ENCODE results near the gene WWOX. TPM values are rescaled to one million over a fixed set of nuclear protein-coding genes. Genes with fewer than 3 reads are reported as not detected.

The WWOX gene
- total RNA-seq, 1 donor from 2014 or later, result 34.9 TPM

DNA sequence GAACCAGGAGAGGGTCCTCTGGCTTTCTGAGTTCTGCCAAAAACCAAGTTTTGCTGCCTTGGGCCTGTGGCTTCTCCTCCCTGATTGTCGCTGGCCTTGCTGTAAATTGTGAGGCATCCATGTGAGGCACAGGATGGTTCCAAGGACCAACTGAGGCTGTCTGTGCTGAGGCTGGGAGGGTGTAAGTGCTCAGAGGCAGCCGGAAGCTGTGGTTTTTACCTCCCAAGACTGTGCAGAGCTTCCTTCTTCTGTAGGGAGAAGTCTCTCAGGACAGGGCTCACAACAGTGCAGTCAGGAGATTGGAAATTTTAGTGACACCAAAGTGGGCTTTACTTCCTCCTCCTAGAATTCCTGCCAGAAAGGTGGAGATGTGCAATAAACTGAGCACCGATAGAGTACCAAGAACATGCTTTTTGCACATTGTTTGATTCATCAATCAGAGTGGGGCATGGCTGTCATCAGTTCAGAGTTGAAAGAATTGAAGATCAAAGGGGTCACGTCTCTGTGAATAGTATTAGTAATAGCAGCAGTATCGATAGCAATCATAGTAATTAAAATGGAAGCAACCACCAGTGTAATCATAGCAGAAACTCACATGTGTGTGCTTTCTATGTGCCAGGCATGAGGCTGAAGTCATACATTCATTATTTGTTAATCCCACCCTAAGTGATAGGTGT, 467.1 kb downstream of the WWOX start:
- TF ChIP-seq CTCF (IDR thresholded peaks at IDR 0.05; ENCODE audit: insufficient read depth, low read length, poor library complexity, severe bottlenecking), result no peak
- no peak for DNase-seq (ENCODE audit: low read depth)
- H3K27me3 ChIP-seq (ENCODE audit: control insufficient read depth, insufficient read depth, low read length), result no peaks in the 10 kb centered on the region
- no peak overlapping the region for H3K4me3 ChIP-seq (ENCODE audit: low read depth, low read length)
- no peaks in the 10 kb centered on the region for H3K36me3 ChIP-seq (ENCODE audit: control insufficient read depth, insufficient read depth, low read length)

DNA sequence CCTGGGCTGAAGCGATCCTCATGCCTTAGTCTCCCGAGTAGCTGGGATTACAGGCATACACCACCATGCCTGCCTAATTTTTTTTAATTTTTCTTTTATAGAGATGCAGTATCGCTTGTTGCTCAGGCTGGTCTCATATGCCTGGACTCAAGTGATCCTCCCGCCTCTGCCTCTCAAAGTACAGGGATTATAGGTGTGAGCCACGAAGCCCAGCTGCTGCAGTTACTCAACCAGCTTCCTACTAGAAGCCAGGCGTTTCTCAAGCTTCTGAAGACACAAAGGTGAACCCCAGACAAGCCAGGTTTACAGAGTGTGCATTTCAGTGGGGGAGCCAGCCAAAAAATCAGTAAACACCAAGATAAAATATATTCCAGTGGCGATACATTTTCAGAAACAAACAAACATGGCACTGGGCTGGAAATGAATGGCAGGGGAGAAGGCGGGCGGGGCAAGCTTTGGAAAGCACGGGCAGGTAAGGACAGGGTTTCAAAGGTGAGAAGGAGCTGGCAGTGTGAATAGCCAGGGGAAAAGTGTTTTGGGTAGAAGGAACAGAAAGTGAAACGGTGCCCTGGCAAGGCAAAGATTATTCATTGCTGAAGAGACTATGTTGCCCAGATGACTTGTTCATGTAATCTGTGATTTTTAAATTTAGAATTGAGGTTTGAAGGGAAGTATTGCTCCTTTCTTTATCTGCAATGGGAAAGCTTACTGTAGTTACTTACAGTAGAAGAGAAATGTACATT, 471.1 kb downstream of the WWOX start:
- no peak overlapping the region for H3K4me3 ChIP-seq (ENCODE audit: low read depth, low read length)
- no peak for TF ChIP-seq CTCF (IDR thresholded peaks at IDR 0.05; ENCODE audit: insufficient read depth, low read length, poor library complexity, severe bottlenecking)
- no peak for DNase-seq (ENCODE audit: low read depth)
- H3K36me3 ChIP-seq (ENCODE audit: control insufficient read depth, insufficient read depth, low read length), result no peaks in the 10 kb centered on the region
- H3K27me3 ChIP-seq (ENCODE audit: control insufficient read depth, insufficient read depth, low read length), result no peaks in the 10 kb centered on the region

- H3K27me3 ChIP-seq (ENCODE audit: control insufficient read depth, insufficient read depth, low read length), result no peaks in the 10 kb centered on the region
- DNase-seq (ENCODE audit: low read depth), result no peak
- TF ChIP-seq CTCF (IDR thresholded peaks at IDR 0.05; ENCODE audit: insufficient read depth, low read length, poor library complexity, severe bottlenecking), result no peak
Observed at GRCh38 chr16:78571434-78571833, 472.0 kb downstream of the WWOX start.

DNA sequence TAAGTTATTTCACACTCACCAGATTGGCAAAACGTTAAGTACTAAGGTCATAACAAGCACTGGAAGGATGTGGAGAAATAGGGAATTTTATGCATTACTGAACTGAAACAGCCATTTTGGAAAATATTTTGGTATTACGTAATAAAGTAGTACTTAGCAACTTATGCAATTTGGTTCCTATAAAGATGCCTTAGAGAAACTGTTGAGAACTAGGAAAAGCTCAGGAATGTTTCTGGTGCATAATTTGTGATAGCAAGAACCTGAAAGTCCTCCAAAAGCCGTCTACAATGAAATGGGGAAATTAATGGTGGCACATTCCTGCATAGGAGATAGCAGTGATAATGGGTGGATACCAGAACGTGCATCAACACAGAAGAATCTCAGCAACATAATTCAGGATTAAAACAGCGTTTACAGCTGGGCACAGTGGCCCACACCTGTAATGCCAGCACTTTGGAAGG, 472.5 kb downstream of the WWOX start:
- H3K36me3 ChIP-seq (ENCODE audit: control insufficient read depth, insufficient read depth, low read length), result no peaks in the 10 kb centered on the region
- no peak overlapping the region for H3K4me3 ChIP-seq (ENCODE audit: low read depth, low read length)
- no peak for TF ChIP-seq CTCF (IDR thresholded peaks at IDR 0.05; ENCODE audit: insufficient read depth, low read length, poor library complexity, severe bottlenecking)
- DNase-seq (ENCODE audit: low read depth), result no peak
- H3K27me3 ChIP-seq (ENCODE audit: control insufficient read depth, insufficient read depth, low read length), result no peaks in the 10 kb centered on the region

More at GRCh38 chr16:78571434-78571833, 472.0 kb downstream of the WWOX start:
- no peaks in the 10 kb centered on the region for H3K36me3 ChIP-seq (ENCODE audit: control insufficient read depth, insufficient read depth, low read length)
- no peak overlapping the region for H3K4me3 ChIP-seq (ENCODE audit: low read depth, low read length)

DNA sequence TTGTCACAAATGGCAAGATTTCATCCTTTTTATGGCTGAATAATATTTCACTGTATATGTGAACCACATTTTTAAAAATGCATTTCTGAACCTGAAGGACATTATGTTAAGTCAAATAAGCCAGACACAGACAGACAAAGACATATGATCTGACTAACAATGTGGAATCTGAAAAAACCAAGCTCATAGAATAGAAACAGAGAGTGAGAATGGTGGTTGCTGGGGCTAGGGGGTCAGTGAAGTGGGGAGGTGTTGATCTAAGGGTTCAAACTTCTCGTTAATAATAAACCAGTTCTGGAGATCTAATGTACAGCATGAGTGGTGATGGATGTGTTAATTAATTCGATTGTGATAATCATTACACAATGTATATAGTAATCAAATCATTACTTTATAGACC, 475.1 kb downstream of the WWOX start:
- Histone ChIP-seq H3K27me3 (ENCODE audit: control insufficient read depth, insufficient read depth, low read length) (no peaks in the 10 kb centered on the region), H3K36me3 (ENCODE audit: control insufficient read depth, insufficient read depth, low read length) (no peaks in the 10 kb centered on the region), H3K4me3 (ENCODE audit: low read depth, low read length) (no peak overlapping the region)
- DNase-seq (ENCODE audit: low read depth), result no peak
- no peak for TF ChIP-seq CTCF (IDR thresholded peaks at IDR 0.05; ENCODE audit: insufficient read depth, low read length, poor library complexity, severe bottlenecking)

Data from kidney epithelial cell (primary cell).